HG03520 (cell line): ENCODE measurements around the gene MAD1L1.

Experiments used
- ATAC-seq: cut with Tn5 transposase; IDR thresholded peaks from one replicate; pipeline ENCODE4 v1.9.1; 2021; ENCODE audit warnings: mild to moderate bottlenecking, moderate library complexity; ENCODE audit not compliant: unreplicated experiment

MAD1L1 gene

GRCh38 chr7:2034291-2035201 lies 198.2 kb downstream of the MAD1L1 start:
- no peak for ATAC-seq

GRCh38 chr7:2033586-2034135 lies 199.1 kb downstream of the MAD1L1 start:
- ATAC-seq = no peak

GRCh38 chr7:2032876-2033407 lies 199.8 kb downstream of the MAD1L1 start:
- no peak for ATAC-seq

GRCh38 chr7:2032030-2032875 lies 200.5 kb downstream of the MAD1L1 start:
- ATAC-seq = no peak

- no peak for ATAC-seq
These were observed 201.3 kb downstream of the MAD1L1 start for GRCh38 chr7:2031451-2031845.

- ATAC-seq = no peak
These were observed 202.0 kb downstream of the MAD1L1 start for GRCh38 chr7:2030475-2031450.

- ATAC-seq = no peak
These were observed 202.8 kb downstream of the MAD1L1 start for GRCh38 chr7:2029936-2030335.

GRCh38 chr7:2029211-2029905 lies 203.4 kb downstream of the MAD1L1 start:
- ATAC-seq = no peak

- no peak for ATAC-seq
These were observed 204.0 kb downstream of the MAD1L1 start for GRCh38 chr7:2028733-2029132.

GRCh38 chr7:2025188-2025587 lies 207.6 kb downstream of the MAD1L1 start:
- no peak for ATAC-seq

- ATAC-seq = no peak
These were observed 208.2 kb downstream of the MAD1L1 start for GRCh38 chr7:2024567-2024918.

GRCh38 chr7:2023877-2024566 lies 208.7 kb downstream of the MAD1L1 start:
- ATAC-seq = no peak

- no peak for ATAC-seq
These were observed 210.0 kb downstream of the MAD1L1 start for GRCh38 chr7:2022737-2023250.

GRCh38 chr7:2022021-2022409 lies 210.7 kb downstream of the MAD1L1 start:
- no peak for ATAC-seq

- ATAC-seq = peak; percentile 59
These were observed 212.8 kb downstream of the MAD1L1 start for GRCh38 chr7:2019711-2020511.

- ATAC-seq = no peak
These were observed 213.4 kb downstream of the MAD1L1 start for GRCh38 chr7:2019461-2019710.

- ATAC-seq = no peak
These were observed 213.9 kb downstream of the MAD1L1 start for GRCh38 chr7:2018569-2019460.
